ENCODE data around the gene YTHDF2. TPM values are rescaled to one million over a fixed set of nuclear protein-coding genes. Genes with fewer than 3 reads are reported as not detected.

YTHDF2 gene
- total RNA-seq, 2 donors from 2014 or later = 59.0 to 71.7 TPM

DNA sequence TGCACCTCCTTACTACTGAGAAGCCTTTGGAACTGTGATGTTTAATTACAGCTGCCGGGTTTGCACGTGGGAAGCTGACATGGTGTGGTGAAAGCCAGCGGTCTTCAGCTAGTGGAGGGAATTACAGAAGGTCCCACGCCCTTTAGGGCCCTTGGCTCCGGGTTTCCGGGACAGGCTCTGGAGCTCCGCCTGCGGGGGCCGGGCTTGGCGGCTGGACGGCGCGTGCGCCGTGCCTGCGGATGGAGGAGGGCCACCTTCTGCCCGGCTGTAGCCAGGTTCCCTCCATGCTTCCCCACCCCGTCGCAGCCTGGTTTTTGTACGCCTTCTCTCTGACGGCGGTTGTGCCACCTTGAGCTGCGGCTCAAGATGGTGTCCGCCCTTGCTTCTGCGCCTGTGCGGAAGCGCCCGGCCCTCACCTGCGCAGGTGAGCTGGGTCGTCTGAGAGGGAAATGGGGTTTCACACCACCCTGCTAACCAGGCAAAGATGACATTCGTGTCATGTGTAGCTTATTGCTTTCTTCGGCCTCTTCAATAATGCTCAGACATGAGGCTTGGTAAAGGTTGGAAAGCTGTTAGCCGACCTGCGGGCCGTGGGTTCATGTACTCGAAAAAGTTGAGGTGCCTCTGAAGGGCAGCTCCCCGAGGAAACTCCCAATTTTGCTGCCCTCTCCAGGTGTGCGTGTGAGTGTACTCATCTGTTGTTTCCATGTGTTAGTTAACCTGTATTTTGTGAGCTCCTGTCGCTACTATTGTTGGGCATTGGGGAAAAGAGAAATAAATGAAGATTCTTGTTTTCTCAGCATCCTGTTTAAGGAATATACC lies 38.6 kb downstream of the YTHDF2 start:
- Histone ChIP-seq H3K4me3 (peak overlapping the region; percentile 52), H3K4me1 (no peaks in the 10 kb centered on the region), H3K9me3 (no peaks in the 10 kb centered on the region), H3K9ac (ENCODE audit: low read depth in 2 of 2, low read length in 2 of 2) (peak overlapping the region; percentile 28 to 55), H3K36me3 (no peaks in the 10 kb centered on the region), H3K27ac (peak overlapping the region; percentile 63), H3K27me3 (no peaks in the 10 kb centered on the region)
- peak; percentile 87 for DNase-seq
- intact Hi-C loops (cut with DNase I) = no loop called here
- TF ChIP-seq CTCF (IDR thresholded peaks at IDR 0.05) = no peak

DNA sequence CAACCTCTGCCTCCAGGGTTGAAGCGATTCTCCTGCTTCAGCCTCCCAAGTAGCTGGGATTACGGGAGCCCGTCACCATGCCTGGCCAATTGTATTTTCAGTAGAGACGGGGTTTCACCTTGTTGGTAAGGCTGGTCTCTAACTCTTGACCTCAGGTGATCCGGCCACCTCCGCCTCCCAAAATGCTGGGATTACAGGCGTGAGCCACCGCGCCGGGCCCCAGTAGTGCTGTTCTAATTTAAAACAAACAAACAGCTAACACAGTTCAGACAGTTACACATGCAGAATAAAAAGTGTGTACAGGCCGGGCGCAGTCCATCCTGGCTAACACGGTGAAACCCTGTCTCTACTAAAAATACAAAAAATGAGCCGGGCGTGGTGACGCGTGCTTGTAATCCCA lies 39.6 kb downstream of the YTHDF2 start:
- no peak for DNase-seq
- Histone ChIP-seq H3K9me3 (no peaks in the 10 kb centered on the region), H3K36me3 (no peaks in the 10 kb centered on the region), H3K4me1 (no peaks in the 10 kb centered on the region), H3K9ac (ENCODE audit: low read depth in 2 of 2, low read length in 2 of 2) (no peak overlapping the region), H3K4me3 (no peak overlapping the region), H3K27me3 (no peaks in the 10 kb centered on the region), H3K27ac (no peak overlapping the region)
- intact Hi-C loops (cut with DNase I) = no loop called here
- no peak for TF ChIP-seq CTCF (IDR thresholded peaks at IDR 0.05)

DNA sequence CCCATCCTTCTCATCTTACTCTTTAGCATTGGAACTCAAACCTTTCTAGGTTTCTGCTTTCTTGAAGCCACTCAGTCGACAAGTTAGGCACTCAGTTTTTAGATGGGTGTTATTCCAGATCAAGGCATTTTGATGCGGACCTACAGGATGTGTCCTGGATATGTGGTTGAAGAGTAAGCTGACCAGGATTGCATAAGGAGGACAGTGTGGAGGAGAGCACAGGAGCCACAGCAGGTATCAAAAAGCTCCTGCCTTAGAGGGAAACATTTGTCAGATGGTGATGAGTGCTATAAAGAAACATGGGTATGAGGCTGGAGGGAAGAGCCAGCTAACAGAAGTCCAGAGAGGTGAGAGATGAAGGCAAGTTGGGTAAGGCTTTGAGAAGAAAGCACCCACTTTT lies 41.3 kb downstream of the YTHDF2 start:
- no peaks in the 10 kb centered on the region for H3K4me1 ChIP-seq
- DNase-seq = no peak
- no peaks in the 10 kb centered on the region for H3K9me3 ChIP-seq
- H3K4me3 ChIP-seq = no peak overlapping the region
- H3K9ac ChIP-seq (ENCODE audit: low read depth in 2 of 2, low read length in 2 of 2) = no peak overlapping the region
- no peaks in the 10 kb centered on the region for H3K27me3 ChIP-seq
- intact Hi-C loops (cut with DNase I) = no loop called here
- H3K36me3 ChIP-seq = no peaks in the 10 kb centered on the region
- H3K27ac ChIP-seq = no peak overlapping the region
- no peak for TF ChIP-seq CTCF (IDR thresholded peaks at IDR 0.05)

DNA sequence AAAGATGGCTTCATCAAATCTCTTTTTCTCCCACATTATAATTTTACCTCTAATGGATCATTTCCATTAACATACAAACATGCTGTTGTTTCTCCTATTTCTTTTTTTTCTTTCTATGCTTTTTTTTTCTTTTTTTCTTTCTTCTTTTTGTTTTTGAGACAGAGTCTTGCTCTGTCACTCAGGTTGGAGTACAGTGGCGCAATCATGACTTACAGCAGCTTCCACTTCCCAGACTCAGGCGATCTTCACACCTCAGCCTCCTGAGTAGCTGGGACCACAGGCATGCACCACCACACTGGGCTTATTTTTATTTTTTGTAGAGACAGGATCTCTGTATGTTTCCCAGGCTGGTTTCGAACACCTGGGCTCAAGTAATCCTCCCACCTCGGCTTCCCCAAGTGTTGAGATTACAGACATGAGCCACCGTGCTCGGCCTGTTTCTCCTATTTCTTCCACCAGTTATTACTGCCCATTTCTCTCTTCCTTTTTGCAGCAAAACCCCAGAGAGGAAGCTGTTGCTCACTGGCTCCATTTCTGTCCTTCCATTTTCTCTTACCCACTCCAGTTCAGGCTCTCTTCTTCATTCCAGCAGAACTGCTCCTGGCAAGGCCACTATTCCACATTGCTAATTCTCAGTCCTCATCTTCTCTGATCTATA lies 43.1 kb downstream of the YTHDF2 start:
- no peaks in the 10 kb centered on the region for H3K36me3 ChIP-seq
- no peaks in the 10 kb centered on the region for H3K9me3 ChIP-seq
- intact Hi-C loops (cut with DNase I) = loop anchor here (10.0 kb wide), 1 partner anchor 255 kb away; no protein-coding TSS in a partner anchor
- no peaks in the 10 kb centered on the region for H3K27me3 ChIP-seq
- no peak for TF ChIP-seq CTCF (IDR thresholded peaks at IDR 0.05)
- H3K27ac ChIP-seq = no peak overlapping the region
- no peak for DNase-seq
- no peak overlapping the region for H3K4me3 ChIP-seq
- no peaks in the 10 kb centered on the region for H3K4me1 ChIP-seq
- H3K9ac ChIP-seq (ENCODE audit: low read depth in 2 of 2, low read length in 2 of 2) = no peak overlapping the region

GRCh38 chr1:28781305-28781704 lies 44.6 kb downstream of the YTHDF2 start:
- no peaks in the 10 kb centered on the region for H3K36me3 ChIP-seq
- no peaks in the 10 kb centered on the region for H3K27me3 ChIP-seq
- H3K9ac ChIP-seq (ENCODE audit: low read depth in 2 of 2, low read length in 2 of 2) = no peak overlapping the region
- no peak overlapping the region for H3K27ac ChIP-seq
- no peak for DNase-seq
- no peaks in the 10 kb centered on the region for H3K4me1 ChIP-seq
- TF ChIP-seq CTCF (IDR thresholded peaks at IDR 0.05) = no peak
- intact Hi-C loops (cut with DNase I) = loop anchor here (10.0 kb wide), 1 partner anchor 253 kb away; no protein-coding TSS in a partner anchor
- no peaks in the 10 kb centered on the region for H3K9me3 ChIP-seq
- H3K4me3 ChIP-seq = no peak overlapping the region

All from colonic mucosa (tissue), 4 donors.